A673 (cell line): ENCODE measurements around the gene CHRND. TPM values are rescaled to one million over a fixed set of nuclear protein-coding genes. Genes with fewer than 3 reads are reported as not detected.

ENCODE experiments used
- BruUV-seq: library from RNA; stranded (reverse); fragments of 400-500 nt; replicated peaks from 2 replicates; lab custom pipeline; 2021; lab: Mats Ljungman, UMichigan
- CTCF ChIA-PET: fragments of 300-600 bp; sonication (Branson Sonifier 250); formaldehyde crosslinking; loops from one replicate; lab custom pipeline; 2022; ENCODE audit warnings: antibody characterized with exemption; lab: Charles Lee
- POLR2A ChIA-PET: fragments of 300-600 bp; sonication (Branson Sonifier 250); formaldehyde crosslinking; loops from one replicate; lab custom pipeline; 2022; ENCODE audit warnings: antibody characterized with exemption; ENCODE audit not compliant: low non-redundant PET; lab: Charles Lee
- DNase-seq: peaks from one replicate; pipeline ENCODE4 v3.0.0-alpha.2; 2015; ENCODE audit warnings: low spot score
- H3K27ac ChIP-seq: fragments of 200-600 bp; sonication (generic); 2 replicates; pipeline ENCODE4 v1.5.1; 2016; ENCODE audit warnings: mixed run types, low read depth, mild to moderate bottlenecking, mixed read lengths, antibody characterized with exemption, low read length; ENCODE audit not compliant: poor library complexity, severe bottlenecking
- H3K27me3 ChIP-seq: fragments of 200-600 bp; sonication (generic); replicated peaks from 2 replicates; pipeline ENCODE4 v1.6.1; 2017; ENCODE audit warnings: mixed run types, low read depth, mild to moderate bottlenecking, mixed read lengths, antibody characterized with exemption, low read length; ENCODE audit not compliant: insufficient read depth, poor library complexity
- H3K36me3 ChIP-seq: fragments of 200-600 bp; sonication (generic); 2 replicates; pipeline ENCODE4 v1.6.1; 2016; ENCODE audit warnings: mixed run types, mild to moderate bottlenecking, mixed read lengths, antibody characterized with exemption, low read length; ENCODE audit not compliant: insufficient read depth, poor library complexity, severe bottlenecking
- H3K4me1 ChIP-seq: fragments of 200-600 bp; sonication (generic); 2 replicates; pipeline ENCODE4 v1.6.1; 2017; ENCODE audit warnings: mixed run types, mild to moderate bottlenecking, mixed read lengths, antibody characterized with exemption, low read length; ENCODE audit not compliant: insufficient read depth, poor library complexity, severe bottlenecking
- H3K4me3 ChIP-seq: fragments of 200-600 bp; sonication (generic); 2 replicates; pipeline ENCODE4 v1.5.1; 2016; ENCODE audit warnings: low read depth, mixed run types, mild to moderate bottlenecking, mixed read lengths, low read length; ENCODE audit not compliant: poor library complexity, severe bottlenecking
- H3K9me3 ChIP-seq: fragments of 200-600 bp; sonication (generic); 2 replicates; pipeline ENCODE4 v1.6.1; 2016; ENCODE audit warnings: mixed run types, low read depth, mild to moderate bottlenecking, mixed read lengths, antibody characterized with exemption, low read length; ENCODE audit not compliant: poor library complexity, severe bottlenecking
- EZH2 ChIP-seq: fragments of 200-600 bp; sonication (generic); IDR thresholded peaks from 2 replicates; pipeline ENCODE4 v1.6.1; 2017; ENCODE audit warnings: borderline replicate concordance, low read depth, mild to moderate bottlenecking, mixed read lengths, antibody characterized with exemption, low read length; ENCODE audit not compliant: poor library complexity, severe bottlenecking
- intact Hi-C: fragments of 100-400 bp; cut with micrococcal nuclease; formaldehyde crosslinking; loops from one replicate; pipeline ENCODE4 v1.10.0; 2022; ENCODE audit not compliant: unreplicated experiment
- total RNA-seq: library from RNA; stranded (reverse); gene quantifications from 2 replicates; pipeline ENCODE4 v1.2.3, GENCODE V29; 2021
- TF ChIP-seq, protein P1 (sequence below): fragments of 300-800, 200-600 bp; sonication (generic); conservative IDR thresholded peaks from 2 replicates; pipeline ENCODE4 v1.5.1; 2017; ENCODE audit warnings: low read depth, mild to moderate bottlenecking, antibody characterized with exemption, low read length, moderate library complexity, mixed read lengths

Gene CHRND
- total RNA-seq, 1 experiment from 2014 or later, result not detected

DNA sequence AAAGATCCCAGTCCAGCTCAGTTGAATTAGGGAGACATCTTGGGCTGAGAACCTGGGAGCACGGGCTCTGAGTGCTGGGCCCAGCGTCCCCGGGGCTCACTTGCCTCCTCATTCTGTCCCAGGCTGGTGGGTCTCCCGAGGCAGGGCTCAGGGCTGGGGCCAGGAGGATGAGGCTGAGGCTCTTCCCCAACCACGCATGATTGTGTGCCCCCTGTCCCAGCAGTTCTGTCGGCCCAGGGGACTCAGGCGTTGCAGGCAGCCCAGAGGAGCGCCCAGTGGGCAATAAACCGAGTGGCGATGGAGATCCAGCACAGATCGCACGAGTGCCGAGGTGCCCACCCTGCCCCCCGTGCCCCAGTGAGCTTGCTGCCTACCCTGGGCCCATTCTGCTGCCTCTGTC is 4.9 kb upstream of the CHRND start:
- Histone ChIP-seq H3K4me3 (no peak overlapping the region), H3K27ac (no peak overlapping the region), H3K27me3 (peaks cover 31% of the 10 kb centered on the region), H3K4me1 (peaks cover 7% of the 10 kb centered on the region), H3K9me3 (no peaks in the 10 kb centered on the region), H3K36me3 (no peaks in the 10 kb centered on the region)
- intact Hi-C loops, result loop anchor here (5.0 kb wide), 1 partner anchor 614 kb away; no protein-coding TSS in a partner anchor
- TF ChIP-seq, protein P1, sequence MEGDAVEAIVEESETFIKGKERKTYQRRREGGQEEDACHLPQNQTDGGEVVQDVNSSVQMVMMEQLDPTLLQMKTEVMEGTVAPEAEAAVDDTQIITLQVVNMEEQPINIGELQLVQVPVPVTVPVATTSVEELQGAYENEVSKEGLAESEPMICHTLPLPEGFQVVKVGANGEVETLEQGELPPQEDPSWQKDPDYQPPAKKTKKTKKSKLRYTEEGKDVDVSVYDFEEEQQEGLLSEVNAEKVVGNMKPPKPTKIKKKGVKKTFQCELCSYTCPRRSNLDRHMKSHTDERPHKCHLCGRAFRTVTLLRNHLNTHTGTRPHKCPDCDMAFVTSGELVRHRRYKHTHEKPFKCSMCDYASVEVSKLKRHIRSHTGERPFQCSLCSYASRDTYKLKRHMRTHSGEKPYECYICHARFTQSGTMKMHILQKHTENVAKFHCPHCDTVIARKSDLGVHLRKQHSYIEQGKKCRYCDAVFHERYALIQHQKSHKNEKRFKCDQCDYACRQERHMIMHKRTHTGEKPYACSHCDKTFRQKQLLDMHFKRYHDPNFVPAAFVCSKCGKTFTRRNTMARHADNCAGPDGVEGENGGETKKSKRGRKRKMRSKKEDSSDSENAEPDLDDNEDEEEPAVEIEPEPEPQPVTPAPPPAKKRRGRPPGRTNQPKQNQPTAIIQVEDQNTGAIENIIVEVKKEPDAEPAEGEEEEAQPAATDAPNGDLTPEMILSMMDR, result no peak
- TF ChIP-seq EZH2, result no peak
- BruUV-seq, result no TSS peak
- CTCF ChIA-PET, result interaction anchor here (1.2 to 1.4 kb wide), 2 partner anchors 75 to 76 kb away, joined by 3 read pairs; no protein-coding TSS in a partner anchor
- POLR2A ChIA-PET, result no interaction called here
- no peak for DNase-seq

DNA sequence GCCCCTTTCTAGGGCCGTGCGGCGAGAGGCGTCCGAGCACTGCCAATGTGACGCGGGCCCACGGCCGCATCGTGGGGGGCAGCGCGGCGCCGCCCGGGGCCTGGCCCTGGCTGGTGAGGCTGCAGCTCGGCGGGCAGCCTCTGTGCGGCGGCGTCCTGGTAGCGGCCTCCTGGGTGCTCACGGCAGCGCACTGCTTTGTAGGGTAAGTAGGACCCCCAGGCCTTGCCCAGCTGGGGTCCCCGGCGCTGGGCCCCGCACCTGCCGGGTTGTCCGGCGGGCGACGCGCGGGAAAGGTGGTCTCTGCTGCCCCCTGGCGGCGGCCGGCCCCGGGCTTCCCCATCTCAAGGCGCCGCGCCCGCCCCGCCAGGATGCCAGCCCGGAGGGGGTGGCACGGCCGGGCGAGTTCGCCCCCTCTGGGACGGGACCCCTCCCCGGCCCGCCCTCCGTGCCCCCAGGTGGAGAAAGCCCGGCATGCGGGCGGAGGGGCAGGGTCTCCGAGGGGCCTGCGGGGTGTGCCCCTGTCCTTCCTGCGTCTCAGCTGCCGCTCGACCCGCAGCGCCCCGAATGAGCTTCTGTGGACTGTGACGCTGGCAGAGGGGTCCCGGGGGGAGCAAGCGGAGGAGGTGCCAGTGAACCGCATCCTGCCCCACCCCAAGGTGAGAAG is 3.9 kb upstream of the CHRND start:
- peak; percentile 27 for TF ChIP-seq EZH2
- TF ChIP-seq, protein P1, result peak; percentile 55; the same call in 1 of the 2 replicates
- no peaks in the 10 kb centered on the region for H3K9me3 ChIP-seq
- DNase-seq, result peak; percentile 37
- CTCF ChIA-PET, result interaction anchor here (1.0 to 1.3 kb wide), 3 partner anchors 49 to 77 kb away, joined by 3 read pairs; no protein-coding TSS in a partner anchor
- no TSS peak for BruUV-seq
- POLR2A ChIA-PET, result no interaction called here
- intact Hi-C loops, result loop anchor here (2.0 to 5.0 kb wide), 2 partner anchors 77 to 615 kb away; no protein-coding TSS in a partner anchor
- peaks cover 31% of the 10 kb centered on the region for H3K27me3 ChIP-seq
- no peaks in the 10 kb centered on the region for H3K36me3 ChIP-seq
- H3K4me3 ChIP-seq, result peak overlapping the region; percentile 19
- no peak overlapping the region for H3K27ac ChIP-seq
- H3K4me1 ChIP-seq, result peaks cover 7% of the 10 kb centered on the region

DNA sequence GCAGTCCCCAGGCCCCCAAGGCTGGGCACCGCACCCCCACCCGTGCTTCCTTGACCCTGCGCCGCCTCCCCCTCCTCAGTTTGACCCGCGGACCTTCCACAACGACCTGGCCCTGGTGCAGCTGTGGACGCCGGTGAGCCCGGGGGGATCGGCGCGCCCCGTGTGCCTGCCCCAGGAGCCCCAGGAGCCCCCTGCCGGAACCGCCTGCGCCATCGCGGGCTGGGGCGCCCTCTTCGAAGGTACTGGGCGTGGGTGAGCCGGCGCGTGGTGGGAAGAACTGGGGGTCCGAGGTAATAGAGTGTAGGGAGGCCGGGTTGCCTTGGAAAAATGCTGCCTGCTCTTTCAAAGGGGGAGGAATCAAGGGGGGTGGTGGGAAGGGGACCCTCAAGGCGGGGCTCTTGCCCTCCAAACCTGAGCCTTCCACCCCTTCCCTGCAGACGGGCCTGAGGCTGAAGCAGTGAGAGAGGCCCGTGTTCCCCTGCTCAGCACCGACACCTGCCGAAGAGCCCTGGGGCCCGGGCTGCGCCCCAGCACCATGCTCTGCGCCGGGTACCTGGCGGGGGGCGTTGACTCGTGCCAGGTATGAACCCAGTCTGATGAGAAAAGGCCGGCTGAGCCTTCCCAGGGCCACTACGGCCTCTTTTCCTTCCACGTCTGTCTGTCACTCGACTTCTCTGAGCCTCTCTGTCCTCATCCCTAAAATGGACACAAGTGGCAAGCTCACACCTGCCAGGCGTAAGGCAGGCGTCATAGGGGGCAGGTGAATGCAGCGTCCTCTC is 3.1 kb upstream of the CHRND start:
- no peak overlapping the region for H3K4me3 ChIP-seq
- DNase-seq, result no peak
- H3K27me3 ChIP-seq, result peaks cover 31% of the 10 kb centered on the region
- TF ChIP-seq EZH2, result no peak
- TF ChIP-seq, protein P1, result no peak
- ChIA-PET CTCF (interaction anchor here (1.0 to 1.3 kb wide), 2 partner anchors 49 to 76 kb away, joined by 3 read pairs; no protein-coding TSS in a partner anchor), POLR2A (no interaction called here)
- intact Hi-C loops, result loop anchor here (2.0 to 5.0 kb wide), 2 partner anchors 78 to 616 kb away; no protein-coding TSS in a partner anchor
- no TSS peak for BruUV-seq
- no peaks in the 10 kb centered on the region for H3K9me3 ChIP-seq
- H3K27ac ChIP-seq, result no peak overlapping the region
- H3K36me3 ChIP-seq, result no peaks in the 10 kb centered on the region
- peaks cover 7% of the 10 kb centered on the region for H3K4me1 ChIP-seq
